Transverse colon (tissue), 4 donors: ENCODE results near the gene AMIGO3. TPM values are rescaled to one million over a fixed set of nuclear protein-coding genes. Genes with fewer than 3 reads are reported as not detected.
A peak's percentile ranks its signal among the peaks of the same experiment; 100 is the strongest.

Experiments used
- DNase-seq: peaks from one replicate; pipeline ENCODE4 v3.0.0-alpha.2; 2019
- H3K27ac ChIP-seq, 4 donors: fragments of 200-600 bp; sonication (generic); 2 replicates each; pipeline ENCODE4 v1.5.1; 2016 to 2018; ENCODE audit warnings: inconsistent platforms in 4 of 4
- H3K27me3 ChIP-seq: fragments of 200-600 bp; sonication (generic); 2 replicates; pipeline ENCODE4 v1.5.1; 2017; ENCODE audit warnings: inconsistent platforms
- H3K36me3 ChIP-seq, 4 donors: fragments of 200-600 bp; sonication (generic); 2 replicates each; pipeline ENCODE4 v1.5.1; 2017 to 2019; ENCODE audit warnings: inconsistent platforms in 4 of 4
- H3K4me1 ChIP-seq, 4 donors: fragments of 200-600 bp; sonication (generic); 2 replicates each; pipeline ENCODE4 v1.5.1; 2017 to 2020; ENCODE audit warnings: inconsistent platforms in 4 of 4
- H3K4me3 ChIP-seq, 4 donors: fragments of 200-600 bp; sonication (generic); 1 replicate in 1 of 4; 2 replicates in 3 of 4; pipeline versions ENCODE4 v1.5.1 to v1.6.1; 2017 to 2019; ENCODE audit warnings: inconsistent platforms in 4 of 4
- H3K9me3 ChIP-seq, 2 donors: fragments of 200-600 bp; sonication (generic); 2 replicates each; pipeline ENCODE4 v1.5.1; 2017 to 2019; ENCODE audit warnings: inconsistent platforms in 2 of 2
- EP300 ChIP-seq: sonication (generic); formaldehyde crosslinking; IDR thresholded peaks from one replicate; pipeline ENCODE4 v1.6.1; 2017; ENCODE audit warnings: antibody characterized with exemption, low read depth
- POLR2A ChIP-seq: fragments of 450-650 bp; IDR thresholded peaks from one replicate; pipeline ENCODE4 v1.6.1; 2016; ENCODE audit warnings: antibody characterized with exemption, mild to moderate bottlenecking, moderate library complexity
- POLR2AphosphoS5 ChIP-seq, 3 donors: sonication (generic); formaldehyde crosslinking; IDR thresholded peaks; one replicate each; pipeline ENCODE4 v1.6.1; 2016; ENCODE audit warnings: antibody characterized with exemption in 3 of 3
- WGBS, 2 donors: methylation state at CpG; one replicate each; pipeline ENCODE4 v1.1.5; 2018; ENCODE audit warnings: low coverage in 1 of 2; 5-methylcytosine and 5-hydroxymethylcytosine counted together
- in situ Hi-C, 4 donors: fragments of 200-750 bp; cut with MboI; loops; one replicate each; pipeline versions ENCODE4 v1.15.0 to v1.15.1; 2017; ENCODE audit warnings: low sequenced_read_pairs in 3 of 4, low pct_ligation_motif_present in 1 of 4, low pct_unique_long_range_greater_than_20kb in 1 of 4
- intact Hi-C: fragments of 100-400 bp; cut with DNase I; formaldehyde crosslinking; loops from one replicate; pipeline ENCODE4 v1.15.1; 2023; ENCODE audit warnings: low total_unique reads
- total RNA-seq, 4 donors: library from RNA; depleted of rRNA; stranded (reverse); fragments of >200 nt; gene quantifications; one replicate each; pipeline ENCODE4 v1.1.0, GENCODE V29; 2016
- TF ChIP-seq, protein P1 (sequence below), 5 experiments: fragments of 200-600 bp in 3 of 5; fragments of 450-650 bp in 2 of 5; sonication (generic) in 3 of 5; IDR thresholded peaks; 1 replicate in 2 of 5; 2 replicates in 3 of 5; pipeline ENCODE4 v1.5.1; 2016 to 2017; ENCODE audit warnings: antibody characterized with exemption in 5 of 5, inconsistent platforms in 3 of 5, mild to moderate bottlenecking in 2 of 5, moderate library complexity in 1 of 5

AMIGO3 gene
- total RNA-seq, 4 donors from 2014 or later: 0.68 to 0.79 TPM; not detected in 2

GRCh38 chr3:49717959-49718857 is 1.3 kb downstream of the AMIGO3 start:
- intact Hi-C loops: no loop called here
- DNase-seq: no peak
- Histone ChIP-seq H3K4me1 (peaks cover 16 to 31% (median 24%) of the 10 kb centered on the region in 4 donors), H3K9me3 (no peaks in the 10 kb centered on the region), H3K36me3 (no peaks in the 10 kb centered on the region), H3K4me3 (peak overlapping the region in 1 of 4 donors; percentile 51), H3K27me3 (no peaks in the 10 kb centered on the region), H3K27ac (no peak overlapping the region)
- in situ Hi-C loops: no loop called here
- 85 to 86% methylated on average over 32 to 75 of the region's 75 CpGs for WGBS, 2 donors
- TF ChIP-seq, protein P1, sequence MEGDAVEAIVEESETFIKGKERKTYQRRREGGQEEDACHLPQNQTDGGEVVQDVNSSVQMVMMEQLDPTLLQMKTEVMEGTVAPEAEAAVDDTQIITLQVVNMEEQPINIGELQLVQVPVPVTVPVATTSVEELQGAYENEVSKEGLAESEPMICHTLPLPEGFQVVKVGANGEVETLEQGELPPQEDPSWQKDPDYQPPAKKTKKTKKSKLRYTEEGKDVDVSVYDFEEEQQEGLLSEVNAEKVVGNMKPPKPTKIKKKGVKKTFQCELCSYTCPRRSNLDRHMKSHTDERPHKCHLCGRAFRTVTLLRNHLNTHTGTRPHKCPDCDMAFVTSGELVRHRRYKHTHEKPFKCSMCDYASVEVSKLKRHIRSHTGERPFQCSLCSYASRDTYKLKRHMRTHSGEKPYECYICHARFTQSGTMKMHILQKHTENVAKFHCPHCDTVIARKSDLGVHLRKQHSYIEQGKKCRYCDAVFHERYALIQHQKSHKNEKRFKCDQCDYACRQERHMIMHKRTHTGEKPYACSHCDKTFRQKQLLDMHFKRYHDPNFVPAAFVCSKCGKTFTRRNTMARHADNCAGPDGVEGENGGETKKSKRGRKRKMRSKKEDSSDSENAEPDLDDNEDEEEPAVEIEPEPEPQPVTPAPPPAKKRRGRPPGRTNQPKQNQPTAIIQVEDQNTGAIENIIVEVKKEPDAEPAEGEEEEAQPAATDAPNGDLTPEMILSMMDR (IDR thresholded peaks at IDR 0.05): no peak
- TF ChIP-seq POLR2AphosphoS5 (IDR thresholded peaks at IDR 0.05) (no peak), EP300 (no peak), POLR2A (no peak)

DNA sequence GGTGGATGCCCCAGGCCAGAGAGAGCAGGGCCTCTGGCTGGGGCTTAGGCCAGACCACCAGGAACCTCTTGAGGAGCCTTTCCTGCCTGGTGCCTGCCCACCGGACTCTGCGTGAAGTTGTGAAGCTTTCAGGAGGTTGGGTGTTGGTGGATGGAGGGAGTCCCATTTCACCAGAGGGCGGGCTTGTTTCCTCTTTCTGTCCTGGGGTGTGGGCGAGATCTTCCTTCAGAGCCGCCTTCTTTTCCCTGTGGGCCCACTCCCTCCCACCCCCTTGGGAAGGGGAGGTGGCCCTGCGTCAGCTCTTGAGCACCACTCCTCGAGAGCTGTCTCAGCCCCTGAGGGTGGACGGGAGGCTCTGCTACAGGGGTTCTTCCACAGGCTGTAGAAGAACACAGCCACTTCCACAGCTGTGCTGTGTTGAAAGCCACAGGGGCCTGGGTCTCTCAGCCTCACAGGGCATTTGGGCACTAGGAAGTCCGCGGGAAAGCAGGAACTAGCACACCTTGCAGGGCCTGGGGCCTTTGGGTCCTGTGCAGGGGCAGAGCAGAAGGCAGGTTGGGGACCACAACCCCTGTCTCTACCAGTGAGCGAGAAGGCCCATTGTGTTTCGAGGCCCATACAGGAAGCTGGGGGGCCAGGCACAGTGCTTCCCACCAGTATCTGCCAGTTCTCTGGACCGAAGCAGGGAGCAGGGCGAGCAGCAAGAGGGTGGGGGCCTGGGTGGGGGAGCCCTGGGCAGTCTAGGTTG is 2.1 kb downstream of the AMIGO3 start:
- Histone ChIP-seq H3K36me3 (no peaks in the 10 kb centered on the region), H3K27me3 (no peaks in the 10 kb centered on the region), H3K9me3 (no peaks in the 10 kb centered on the region), H3K27ac (no peak overlapping the region), H3K4me1 (peaks cover 10 to 22% (median 16%) of the 10 kb centered on the region in 4 donors), H3K4me3 (no peak overlapping the region)
- in situ Hi-C loops: no loop called here
- TF ChIP-seq POLR2A (no peak), EP300 (no peak), POLR2AphosphoS5 (IDR thresholded peaks at IDR 0.05) (no peak)
- TF ChIP-seq, protein P1 (IDR thresholded peaks at IDR 0.05): no peak
- DNase-seq: no peak
- intact Hi-C loops: no loop called here
- 94% methylated on average over 14 of the region's 14 CpGs; no CpG with 5 or more reads in 1 of the 2 donors for WGBS, 2 donors

- no peak for TF ChIP-seq POLR2AphosphoS5 (IDR thresholded peaks at IDR 0.05)
- TF ChIP-seq EP300: no peak
- TF ChIP-seq, protein P1 (IDR thresholded peaks at IDR 0.05): no peak
- no peak for TF ChIP-seq POLR2A
- 93% methylated on average over 16 of the region's 16 CpGs; no CpG with 5 or more reads in 1 of the 2 donors for WGBS, 2 donors
- no peak for DNase-seq
- in situ Hi-C loops: no loop called here
- Histone ChIP-seq H3K27me3 (no peaks in the 10 kb centered on the region), H3K36me3 (no peaks in the 10 kb centered on the region), H3K27ac (no peak overlapping the region), H3K4me1 (peaks cover 7 to 17% (median 14%) of the 10 kb centered on the region in 4 donors), H3K4me3 (no peak overlapping the region), H3K9me3 (no peaks in the 10 kb centered on the region)
- intact Hi-C loops: no loop called here
Observed at GRCh38 chr3:49716691-49717210, 2.7 kb downstream of the AMIGO3 start.

DNA sequence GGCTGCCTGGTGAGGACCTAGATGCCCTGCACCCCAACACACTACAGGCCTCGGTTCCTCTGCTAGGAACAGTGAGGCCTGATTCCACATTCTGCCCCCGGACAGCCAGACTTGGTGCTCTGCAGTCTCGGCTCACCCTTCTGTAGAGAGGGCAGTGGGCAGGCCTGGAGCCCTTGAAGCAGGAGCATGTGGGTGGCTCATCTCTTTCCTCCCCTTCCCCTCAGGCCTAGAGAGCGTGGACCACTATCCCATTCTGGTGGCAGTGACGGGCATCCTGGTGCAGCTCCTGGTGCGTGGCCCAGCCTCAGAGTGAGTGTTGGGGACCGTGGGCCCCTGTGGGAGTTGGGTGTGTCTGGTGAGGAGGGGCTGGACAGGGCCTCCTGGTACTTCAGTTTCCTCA is 3.3 kb downstream of the AMIGO3 start:
- Histone ChIP-seq H3K36me3 (no peaks in the 10 kb centered on the region), H3K27ac (no peak overlapping the region), H3K9me3 (no peaks in the 10 kb centered on the region), H3K27me3 (no peaks in the 10 kb centered on the region), H3K4me1 (peaks cover 7 to 17% (median 14%) of the 10 kb centered on the region in 4 donors), H3K4me3 (no peak overlapping the region)
- WGBS, 2 donors: 91% methylated on average over 7 of the region's 7 CpGs; no CpG with 5 or more reads in 1 of the 2 donors
- TF ChIP-seq, protein P1 (IDR thresholded peaks at IDR 0.05): no peak
- no peak for TF ChIP-seq POLR2AphosphoS5 (IDR thresholded peaks at IDR 0.05)
- in situ Hi-C loops: no loop called here
- intact Hi-C loops: no loop called here
- DNase-seq: no peak
